Measurements from ENCODE around the gene PRPF39.

GRCh38 chr14:45070215-45070614, 13.7 kb upstream of the PRPF39 start:
- no peak for TF ChIP-seq CTCF (IDR thresholded peaks at IDR 0.05)
- TF ChIP-seq JUND (IDR thresholded peaks at IDR 0.05) = no peak
